Stimulated activated CD4-positive, alpha-beta T cell treated with anti-CD3 and anti-CD28 coated beads, Interleukin-15, amount 100 ng/mL, for 48 hours (primary cell): ENCODE data around the gene LYPLA2.

Source experiments
- DNase-seq, 2 donors: peaks; one replicate each; pipeline ENCODE4 v3.0.0-alpha.2; 2020; ENCODE audit warnings: low read depth in 2 of 2

Gene LYPLA2

DNA sequence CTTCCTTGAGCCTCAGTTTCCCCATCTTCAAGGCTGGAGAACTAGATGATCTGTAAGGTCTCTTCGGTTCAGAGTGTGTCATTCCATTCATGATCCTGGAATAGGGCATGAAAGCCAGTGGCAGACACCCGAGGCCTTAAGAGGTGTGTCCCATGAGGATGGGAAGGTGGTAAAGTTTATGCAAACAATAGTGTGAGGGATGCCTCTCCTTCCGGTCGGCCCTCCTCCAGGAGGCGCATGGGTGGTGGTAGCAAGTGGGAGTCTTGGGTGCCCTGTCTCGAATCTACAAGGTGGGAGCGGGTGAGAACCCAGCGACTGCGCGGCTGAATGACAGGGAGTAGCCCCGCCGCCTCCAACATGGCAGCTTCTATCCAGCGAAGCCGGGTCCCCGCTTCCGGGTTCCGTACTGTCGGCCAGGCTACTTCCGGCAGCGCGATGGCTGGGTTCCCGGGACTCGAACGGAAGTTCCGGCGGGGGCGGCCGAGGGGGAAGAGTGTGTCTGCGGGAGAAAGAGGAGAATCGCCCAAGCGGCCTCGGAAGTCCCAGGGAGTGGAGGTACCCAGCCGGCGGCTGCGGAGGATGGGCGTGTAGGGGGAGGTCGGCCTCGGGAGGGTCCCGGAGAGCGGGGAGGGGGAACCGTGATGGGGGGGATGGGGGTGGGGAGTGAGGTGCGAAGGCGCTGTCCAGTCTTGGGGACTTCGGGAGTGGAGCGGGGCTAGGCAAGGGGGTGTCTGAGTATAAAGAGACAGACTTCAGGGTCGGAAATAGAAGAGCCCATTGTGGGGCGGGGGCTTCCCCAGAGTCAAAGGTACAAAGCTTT, at the start of gene LYPLA2:
TSS of gene LYPLA2 (plus strand) at position 450 of the 820 bp plus-strand sequence. CDS start 1,538 bp downstream, outside the sequence.
- DNase-seq: peak; percentile 79

GRCh38 chr1:23741609-23742008, 49.3 kb upstream of the LYPLA2 start:
- DNase-seq: no peak

DNA sequence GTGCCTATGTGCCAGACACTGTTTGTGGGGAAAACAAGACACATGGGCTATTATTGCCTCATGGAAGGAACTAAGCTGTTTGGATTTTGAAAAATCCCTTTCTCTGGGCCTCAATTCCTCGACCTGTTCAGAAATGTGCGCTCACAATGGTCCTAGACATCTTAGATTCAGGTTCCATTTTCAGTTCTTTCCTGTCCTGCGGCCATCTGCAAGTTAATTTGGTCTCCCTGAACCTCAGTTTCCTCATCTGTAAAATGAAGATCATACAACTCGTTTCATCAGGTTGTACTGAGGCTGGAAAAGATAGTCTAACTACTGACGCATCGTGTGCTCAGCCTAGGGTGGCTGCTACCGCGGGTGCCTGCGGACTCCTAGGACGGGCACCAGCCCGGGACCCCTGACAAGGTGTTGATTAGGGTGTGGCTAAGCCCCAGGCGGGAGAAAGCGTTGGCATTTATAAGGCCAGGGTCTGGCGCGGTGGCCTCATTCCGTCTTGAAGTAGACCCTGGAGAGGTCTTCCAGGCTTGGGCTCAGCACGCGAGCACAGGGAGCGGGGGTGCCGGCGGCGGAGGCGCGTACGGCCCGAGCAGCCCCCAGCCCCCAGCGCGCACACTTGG, 48.2 kb upstream of the LYPLA2 start:
- peak in 1 of 2 donors; percentile 6 for DNase-seq

- DNase-seq: peak; percentile 55 to 70
Observed at GRCh38 chr1:23743287-23744152, 47.4 kb upstream of the LYPLA2 start, which contains the start of gene ELOA. TSS of gene ELOA (plus strand) at chr1:23743471. CDS start at chr1:23743504, 33 bp downstream.

GRCh38 chr1:23745515-23745914, 45.4 kb upstream of the LYPLA2 start:
- no peak for DNase-seq

DNA sequence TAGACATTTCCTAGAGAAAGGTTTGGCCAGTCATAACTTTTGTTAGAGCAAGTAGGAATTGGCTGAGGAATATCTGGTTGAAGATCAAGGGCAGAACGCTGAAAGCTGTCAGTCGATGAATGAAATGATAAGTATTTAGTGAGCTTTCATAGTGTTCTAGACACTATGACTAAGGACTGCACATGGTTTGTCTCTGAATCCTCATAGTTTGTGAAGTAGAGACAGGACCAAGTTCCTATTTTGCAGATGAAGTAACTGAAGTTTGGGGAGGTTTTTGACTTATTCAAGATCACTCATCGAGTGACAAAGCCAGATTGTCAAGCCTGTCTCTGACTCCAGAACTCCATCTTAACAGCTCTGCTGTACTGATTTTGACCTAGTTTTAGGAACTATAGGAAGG, 42.9 kb upstream of the LYPLA2 start:
- DNase-seq: no peak

DNA sequence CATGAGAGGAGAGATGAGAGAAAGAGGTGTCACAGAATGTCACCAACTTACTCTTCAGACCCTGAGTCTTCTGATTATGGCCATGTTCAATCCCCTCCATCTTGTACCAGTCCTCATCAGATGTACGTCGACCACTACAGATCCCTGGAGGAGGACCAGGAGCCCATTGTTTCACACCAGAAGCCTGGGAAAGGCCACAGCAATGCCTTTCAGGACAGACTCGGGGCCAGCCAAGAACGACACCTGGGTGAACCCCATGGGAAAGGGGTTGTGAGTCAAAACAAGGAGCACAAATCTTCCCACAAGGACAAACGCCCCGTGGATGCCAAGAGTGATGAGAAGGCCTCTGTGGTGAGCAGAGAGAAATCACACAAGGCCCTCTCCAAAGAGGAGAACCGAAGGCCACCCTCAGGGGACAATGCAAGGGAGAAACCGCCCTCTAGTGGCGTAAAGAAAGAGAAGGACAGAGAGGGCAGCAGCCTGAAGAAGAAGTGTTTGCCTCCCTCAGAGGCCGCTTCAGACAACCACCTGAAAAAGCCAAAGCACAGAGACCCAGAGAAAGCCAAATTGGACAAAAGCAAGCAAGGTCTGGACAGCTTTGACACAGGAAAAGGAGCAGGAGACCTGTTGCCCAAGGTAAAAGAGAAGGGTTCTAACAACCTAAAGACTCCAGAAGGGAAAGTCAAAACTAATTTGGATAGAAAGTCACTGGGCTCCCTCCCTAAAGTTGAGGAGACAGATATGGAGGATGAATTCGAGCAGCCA, 39.7 kb upstream of the LYPLA2 start:
- peak in 1 of 2 donors; percentile 32 for DNase-seq

DNA sequence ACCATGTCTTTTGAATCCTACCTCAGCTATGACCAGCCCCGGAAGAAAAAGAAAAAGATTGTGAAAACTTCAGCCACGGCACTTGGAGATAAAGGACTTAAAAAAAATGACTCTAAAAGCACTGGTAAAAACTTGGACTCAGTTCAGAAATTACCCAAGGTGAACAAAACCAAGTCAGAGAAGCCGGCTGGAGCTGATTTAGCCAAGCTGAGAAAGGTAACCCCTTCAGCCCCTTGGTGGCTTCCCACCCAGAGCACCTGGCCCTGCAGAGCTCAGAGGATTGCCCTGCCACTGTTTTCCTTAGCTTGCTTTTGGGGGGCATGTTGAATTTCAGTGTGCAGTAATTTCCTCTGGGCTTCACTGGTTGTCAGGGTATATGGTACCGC, 39.1 kb upstream of the LYPLA2 start:
- DNase-seq: no peak

DNA sequence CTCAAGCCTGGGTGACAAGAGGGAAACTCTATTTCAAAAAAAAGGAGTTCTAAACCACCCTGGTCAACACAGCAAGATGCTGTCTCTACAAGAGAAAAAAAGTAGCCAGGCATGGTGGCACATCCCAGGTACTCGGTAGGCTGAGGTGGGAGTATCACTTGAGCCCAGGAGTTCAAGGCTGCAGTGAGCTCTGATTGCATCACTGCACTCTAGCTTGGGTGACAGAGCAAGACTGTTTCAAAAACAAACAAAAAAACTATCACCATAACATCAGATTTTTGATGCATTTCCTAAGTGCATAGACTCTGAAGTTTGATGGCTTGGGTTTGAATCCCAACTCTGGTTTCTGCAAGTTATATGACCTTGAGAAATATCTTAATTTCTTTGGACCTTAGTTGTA, 38.0 kb upstream of the LYPLA2 start:
- no peak for DNase-seq

DNA sequence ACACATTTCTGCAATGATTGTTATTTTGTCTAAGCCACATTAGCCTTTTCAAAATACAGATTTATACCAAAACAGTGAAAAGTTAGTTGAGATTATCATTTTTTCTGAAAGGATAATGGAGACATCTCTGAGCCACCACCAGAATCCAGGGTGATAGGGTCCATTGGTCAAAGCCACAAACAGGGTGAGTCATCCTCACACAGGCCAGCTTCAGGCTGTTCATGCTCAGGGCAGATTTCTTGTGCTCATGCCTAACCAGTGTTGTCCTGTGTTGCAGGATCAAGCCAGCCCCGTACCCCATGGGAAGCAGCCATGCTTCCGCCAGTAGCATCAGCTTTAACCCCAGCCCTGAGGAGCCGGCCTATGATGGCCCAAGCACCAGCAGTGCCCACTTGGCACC, 34.3 kb upstream of the LYPLA2 start:
- no peak for DNase-seq

DNA sequence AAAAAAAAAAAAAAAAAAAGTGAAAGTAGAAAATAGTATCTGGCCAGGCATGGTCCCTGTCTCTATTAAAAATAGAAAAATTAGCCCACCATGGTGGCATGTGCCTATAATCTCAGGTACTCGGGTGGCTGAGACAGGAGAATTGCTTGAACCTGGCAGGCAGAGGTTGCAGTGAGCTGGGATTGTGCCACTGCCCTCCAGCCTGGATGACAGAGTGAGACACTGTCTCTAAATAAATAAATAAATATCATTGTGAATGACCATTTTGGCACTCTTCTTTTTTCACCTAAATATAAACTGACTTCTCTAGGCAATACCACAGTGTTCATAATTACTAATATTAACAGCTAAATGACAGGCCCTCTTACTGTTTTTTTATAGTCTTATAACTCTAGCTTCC, 33.1 kb upstream of the LYPLA2 start:
- DNase-seq: no peak

GRCh38 chr1:23759277-23759676, 31.7 kb upstream of the LYPLA2 start:
- no peak for DNase-seq

- DNase-seq: no peak
Observed at GRCh38 chr1:23763041-23763577, 27.8 kb upstream of the LYPLA2 start.

DNA sequence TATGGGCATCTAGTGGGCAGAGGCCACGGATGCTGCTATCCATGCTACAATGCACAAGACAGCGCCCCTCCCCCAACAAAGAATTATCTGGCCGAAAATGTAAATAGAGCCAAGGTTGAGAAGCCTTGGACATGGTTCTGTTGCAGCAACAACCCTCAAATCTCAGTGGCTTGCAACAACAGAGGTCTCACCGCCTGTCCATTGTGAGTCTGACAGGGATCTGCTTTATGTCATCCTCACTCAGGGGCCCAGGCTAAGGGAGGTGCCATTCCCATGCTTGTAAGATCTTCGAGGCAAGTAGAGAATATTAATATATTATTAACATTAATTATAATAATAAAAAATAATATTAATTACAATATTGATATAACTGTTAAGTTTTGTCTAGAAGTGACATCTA, 22.2 kb upstream of the LYPLA2 start:
- no peak for DNase-seq

DNA sequence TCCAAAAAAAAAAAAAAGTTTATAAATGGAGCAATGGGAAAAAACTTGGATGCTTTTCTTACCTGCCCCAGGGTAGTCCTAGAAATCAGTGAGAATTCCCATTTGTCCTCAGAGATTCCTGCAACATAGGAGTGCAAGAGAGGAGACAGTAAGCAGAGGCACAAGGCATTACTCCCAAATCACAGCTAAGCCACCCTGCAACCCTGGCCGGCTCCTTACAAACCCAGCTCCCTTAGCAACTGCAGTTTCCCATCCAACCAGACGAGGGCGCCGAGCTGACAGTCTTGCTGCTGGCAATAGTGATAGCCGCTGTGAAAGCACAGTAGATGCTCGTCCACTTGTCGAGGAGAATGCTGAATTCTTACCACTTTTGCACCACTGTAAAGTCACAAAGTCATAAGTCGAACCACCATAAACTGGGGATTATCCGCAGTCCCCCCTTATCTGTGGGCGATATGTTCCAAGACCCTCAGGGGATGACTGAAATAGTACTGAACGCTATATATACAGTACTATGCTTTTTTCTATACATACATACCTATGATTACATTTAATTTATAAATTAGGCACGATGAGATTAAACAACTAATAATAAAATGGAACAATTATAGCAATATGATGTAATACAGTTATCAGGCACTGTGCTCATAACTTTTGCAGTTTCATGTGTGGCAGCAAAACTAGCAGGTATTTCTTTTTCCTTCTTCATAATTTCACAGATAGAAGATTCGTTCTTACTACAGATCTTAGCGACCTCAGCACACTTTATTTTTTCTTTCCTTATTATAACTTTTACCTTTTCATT, 18.7 kb upstream of the LYPLA2 start:
- peak; percentile 73 to 81 for DNase-seq

DNA sequence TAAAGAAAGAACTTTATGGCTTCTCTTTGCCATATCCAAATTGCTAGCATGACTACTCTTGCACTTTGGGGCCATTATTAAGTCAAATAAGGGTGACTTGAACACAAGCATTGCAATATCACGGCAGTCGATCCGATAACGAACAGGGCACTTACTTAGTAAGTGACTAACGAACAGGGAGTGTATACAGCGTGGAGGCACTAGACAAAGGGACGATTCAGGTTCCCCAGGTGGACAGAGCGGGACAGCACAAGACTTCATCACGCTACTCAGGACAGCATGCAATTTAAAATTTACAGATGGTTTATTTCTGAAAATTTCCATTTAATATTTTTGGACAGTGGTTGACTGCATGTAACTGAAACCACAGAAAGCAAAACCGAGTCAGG, 18.1 kb upstream of the LYPLA2 start:
- no peak for DNase-seq

- DNase-seq: no peak
Observed at GRCh38 chr1:23774174-23774880, 16.6 kb upstream of the LYPLA2 start.

DNA sequence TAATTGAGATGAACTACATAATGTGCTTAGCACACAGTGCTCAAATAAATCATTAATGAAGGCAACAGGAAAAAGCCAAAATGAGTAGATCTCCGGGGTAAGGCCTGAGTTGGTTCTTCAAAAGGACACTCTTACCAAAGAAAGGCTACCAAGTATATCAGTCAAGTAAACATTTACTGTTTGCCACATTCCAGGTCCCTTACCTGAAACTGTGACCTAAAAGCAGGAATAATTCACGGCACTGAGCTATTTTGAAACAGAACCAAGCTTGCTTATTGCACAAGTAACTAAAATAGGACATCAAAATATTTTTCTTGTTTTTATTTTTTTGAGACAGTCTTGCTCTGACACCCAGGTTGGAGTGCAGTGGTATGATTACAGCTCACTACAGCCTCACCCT, 14.7 kb upstream of the LYPLA2 start:
- DNase-seq: no peak

- peak; percentile 65 to 69 for DNase-seq
Observed at GRCh38 chr1:23777979-23778814, 12.7 kb upstream of the LYPLA2 start, which contains the start of gene PITHD1. TSS of gene PITHD1 (plus strand) at chr1:23778418. CDS start at chr1:23778516, 98 bp downstream.
